H1 (cell line): ENCODE measurements around the gene CCL8. TPM values are rescaled to one million over a fixed set of nuclear protein-coding genes. Genes with fewer than 3 reads are reported as not detected.

ENCODE experiments used
- CTCF ChIA-PET: fragments of 300-600 bp; sonication (Branson Sonifier 250); formaldehyde crosslinking; loops from one replicate; lab custom pipeline; 2021; ENCODE audit not compliant: partially characterized antibody; lab: Charles Lee
- POLR2A ChIA-PET: fragments of 300-600 bp; sonication (Branson Sonifier 250); formaldehyde crosslinking; loops from one replicate; lab custom pipeline; 2021; ENCODE audit warnings: inconsistent platforms; ENCODE audit not compliant: partially characterized antibody; lab: Charles Lee
- DNase-seq, 2 experiments: peaks; one replicate each; pipeline versions ENCODE4 v3.0.0 to v3.0.0-alpha.2; 2010 to 2022; ENCODE audit warnings: low spot score in 2 of 2, low read depth in 1 of 2, mixed read lengths in 1 of 2
- FAIRE-seq: peaks from 2 replicates; lab custom pipeline; 2011; peaks lifted over from hg19 to GRCh38; lab: Jason Lieb, UNC
- H2AFZ ChIP-seq: 2 replicates; pipeline ENCODE4 v1.8.1; 2012; ENCODE audit warnings: low read length, inconsistent platforms
- H2AK5ac ChIP-seq: 2 replicates; pipeline ENCODE4 v1.6.1; 2013; ENCODE audit warnings: low read depth, low read length
- H2BK120ac ChIP-seq: replicated peaks from 2 replicates; pipeline ENCODE3; 2013; ENCODE audit warnings: low read depth, low read length, inconsistent platforms
- H2BK12ac ChIP-seq: 2 replicates; pipeline ENCODE4 v1.6.1; 2013; ENCODE audit warnings: low read depth, low read length
- H2BK15ac ChIP-seq: 2 replicates; pipeline ENCODE4 v1.6.1; 2013; ENCODE audit warnings: low read length
- H2BK20ac ChIP-seq: 2 replicates; pipeline ENCODE4 v1.6.1; 2013; ENCODE audit warnings: low read length
- H2BK5ac ChIP-seq: 2 replicates; pipeline ENCODE4 v1.6.1; 2013; ENCODE audit warnings: low read depth, low read length
- H3K14ac ChIP-seq: 2 replicates; pipeline ENCODE4 v1.6.1; 2013; ENCODE audit warnings: inconsistent platforms; ENCODE audit not compliant: insufficient read length
- H3K18ac ChIP-seq: 2 replicates; pipeline ENCODE4 v1.6.1; 2013; ENCODE audit warnings: low read length; ENCODE audit errors: extremely low read depth
- H3K23ac ChIP-seq: 2 replicates; pipeline ENCODE4 v1.6.1; 2013; ENCODE audit warnings: inconsistent platforms; ENCODE audit not compliant: insufficient read length
- H3K23me2 ChIP-seq: 2 replicates; pipeline ENCODE4 v1.6.1; 2013; ENCODE audit warnings: low read depth, low read length
- H3K27ac ChIP-seq: 2 replicates; pipeline ENCODE4 v1.6.1; 2011; ENCODE audit warnings: low read depth, low read length, inconsistent platforms
- H3K27me3 ChIP-seq, 4 experiments: replicated peaks in 1 of 4; 1 replicate in 1 of 4; 2 replicates in 3 of 4; pipeline versions ENCODE4 v1.6.1 to v1.8.1; 2011 to 2013; ENCODE audit warnings: low read length in 3 of 4, mild to moderate bottlenecking in 3 of 4, inconsistent platforms in 2 of 4, mixed read lengths in 2 of 4, moderate library complexity in 1 of 4; ENCODE audit not compliant: control insufficient read depth in 3 of 4, insufficient read depth in 3 of 4; ENCODE audit errors: extremely low read depth in 1 of 4
- H3K36me3 ChIP-seq, 4 experiments: 2 replicates each; pipeline versions ENCODE4 v1.6.1 to v1.8.1; 2011 to 2013; ENCODE audit warnings: mild to moderate bottlenecking in 4 of 4, low read length in 3 of 4, moderate library complexity in 2 of 4, control low read depth in 1 of 4, inconsistent platforms in 1 of 4; ENCODE audit not compliant: insufficient read depth in 4 of 4, control insufficient read depth in 2 of 4
- H3K4ac ChIP-seq: replicated peaks from 2 replicates; pipeline ENCODE3; 2013; ENCODE audit warnings: low read length, low read depth, mixed read lengths, inconsistent platforms; ENCODE audit not compliant: insufficient read length
- H3K4me1 ChIP-seq, 4 experiments: replicated peaks in 1 of 4; 1 replicate in 1 of 4; 2 replicates in 3 of 4; pipeline versions ENCODE4 v1.6.1 to v1.8.1; 2011 to 2013; ENCODE audit warnings: low read length in 3 of 4, inconsistent platforms in 2 of 4, mixed read lengths in 1 of 4; ENCODE audit not compliant: insufficient read depth in 4 of 4, control insufficient read depth in 3 of 4
- H3K4me2 ChIP-seq, 2 experiments: 2 replicates each; pipeline versions ENCODE4 v1.6.1 to v1.8.1; 2011 to 2013; ENCODE audit warnings: low read depth in 2 of 2, low read length in 2 of 2, control low read depth in 1 of 2, inconsistent platforms in 1 of 2, mild to moderate bottlenecking in 1 of 2; ENCODE audit not compliant: insufficient read depth in 1 of 2
- H3K4me3 ChIP-seq, 4 experiments: fragments of 200-600, 300-600 bp in 1 of 4; sonication (generic), shearing (Covaris generic), sonication (Bioruptor Twin) in 1 of 4; 2 replicates each; pipeline versions ENCODE4 v1.5.1 to v1.8.1; 2011 to 2016; ENCODE audit warnings: low read length in 4 of 4, low read depth in 3 of 4, control low read depth in 2 of 4, inconsistent platforms in 2 of 4, mild to moderate bottlenecking in 2 of 4, mixed read lengths in 1 of 4, moderate library complexity in 1 of 4; ENCODE audit not compliant: insufficient read depth in 2 of 4; ENCODE audit errors: extremely low read depth in 1 of 4
- H3K56ac ChIP-seq: replicated peaks from 2 replicates; pipeline ENCODE3; 2013; ENCODE audit warnings: low read depth, mild to moderate bottlenecking, mixed read lengths, low read length, inconsistent platforms; ENCODE audit not compliant: insufficient read length
- H3K79me1 ChIP-seq: 2 replicates; pipeline ENCODE4 v1.6.1; 2013; ENCODE audit warnings: low read depth, low read length, control low read depth
- H3K79me2 ChIP-seq, 2 experiments: 2 replicates each; pipeline versions ENCODE4 v1.6.1 to v1.8.1; 2012 to 2013; ENCODE audit warnings: low read length in 2 of 2, mild to moderate bottlenecking in 2 of 2, inconsistent platforms in 1 of 2; ENCODE audit not compliant: insufficient read depth in 2 of 2, control insufficient read depth in 1 of 2
- H3K9ac ChIP-seq, 4 experiments: replicated peaks in 1 of 4; 1 replicate in 1 of 4; 2 replicates in 3 of 4; pipeline versions ENCODE4 v1.6.1 to v1.8.1; 2011 to 2013; ENCODE audit warnings: low read depth in 3 of 4, low read length in 3 of 4, control low read depth in 2 of 4, mild to moderate bottlenecking in 2 of 4, moderate library complexity in 2 of 4, inconsistent platforms in 1 of 4; ENCODE audit errors: extremely low read depth in 1 of 4
- H3K9me3 ChIP-seq, 2 experiments: 2 replicates each; pipeline versions ENCODE4 v1.6.1 to v1.8.1; 2012 to 2013; ENCODE audit warnings: mild to moderate bottlenecking in 2 of 2, moderate library complexity in 2 of 2, control low read depth in 1 of 2, inconsistent platforms in 1 of 2, low read depth in 1 of 2, low read length in 1 of 2, mixed read lengths in 1 of 2; ENCODE audit not compliant: insufficient read depth in 2 of 2
- H4K20me1 ChIP-seq, 2 experiments: replicated peaks in 1 of 2; 2 replicates each; pipeline versions ENCODE3 to v1.8.1; 2011 to 2013; ENCODE audit warnings: inconsistent platforms in 2 of 2, low read length in 2 of 2, mild to moderate bottlenecking in 1 of 2; ENCODE audit not compliant: insufficient read depth in 2 of 2, control insufficient read depth in 1 of 2
- H4K5ac ChIP-seq: 2 replicates; pipeline ENCODE4 v1.6.1; 2013; ENCODE audit warnings: low read length, low read depth, mixed read lengths, inconsistent platforms; ENCODE audit not compliant: insufficient read length
- H4K8ac ChIP-seq: 2 replicates; pipeline ENCODE4 v1.8.0; 2013; ENCODE audit warnings: mild to moderate bottlenecking, moderate library complexity, low read length, inconsistent platforms; ENCODE audit not compliant: insufficient read depth; ENCODE audit errors: extremely low read depth
- H4K91ac ChIP-seq: replicated peaks from 2 replicates; pipeline ENCODE3; 2013; ENCODE audit warnings: low read length, mixed read lengths, inconsistent platforms; ENCODE audit not compliant: insufficient read length
- BRCA1 ChIP-seq: IDR thresholded peaks from 2 replicates; pipeline ENCODE4 v1.6.1; 2012; ENCODE audit warnings: low read depth, low read length, improper control_type of control experiment
- CBX5 ChIP-seq: fragments of 300-800, 300-1000 bp; sonication (generic); IDR thresholded peaks from 2 replicates; pipeline ENCODE4 v1.7.1; 2016; ENCODE audit warnings: antibody characterized with exemption, low read length, low read depth
- CHD2 ChIP-seq: IDR thresholded peaks from 2 replicates; pipeline ENCODE4 v1.6.1; 2012; ENCODE audit warnings: low read length, improper control_type of control experiment
- CTBP2 ChIP-seq: IDR thresholded peaks from 2 replicates; pipeline ENCODE4 v1.7.0; 2011; ENCODE audit warnings: borderline replicate concordance, mild to moderate bottlenecking, moderate library complexity, mixed read lengths, low read length; ENCODE audit not compliant: insufficient read depth, insufficient read length
- FOSL1 ChIP-seq: IDR thresholded peaks from 2 replicates; pipeline ENCODE4 v1.6.1; 2011; ENCODE audit warnings: mild to moderate bottlenecking, low read depth, low read length, moderate library complexity; ENCODE audit not compliant: insufficient read depth
- HDAC2 ChIP-seq, 2 experiments: fragments of 300-600 bp in 1 of 2; sonication (generic) in 1 of 2; IDR thresholded peaks; 2 replicates each; pipeline ENCODE4 v1.6.1; 2011 to 2012; ENCODE audit warnings: low read depth in 2 of 2, low read length in 2 of 2, mild to moderate bottlenecking in 2 of 2, moderate library complexity in 2 of 2, borderline replicate concordance in 1 of 2, inconsistent platforms in 1 of 2
- KDM4A ChIP-seq: IDR thresholded peaks from one replicate; pipeline ENCODE4 v1.7.1; 2012; ENCODE audit warnings: low read depth, mild to moderate bottlenecking, moderate library complexity, low read length, inconsistent platforms; ENCODE audit not compliant: severe bottlenecking
- MAFK ChIP-seq: IDR thresholded peaks from 2 replicates; pipeline ENCODE4 v1.6.1; 2012; ENCODE audit warnings: low read depth, mild to moderate bottlenecking, improper control_type of control experiment, low read length
- YY1 ChIP-seq: IDR thresholded peaks from 2 replicates; pipeline ENCODE4 v1.6.1; 2011; ENCODE audit warnings: low read depth, mild to moderate bottlenecking, low read length
- WGBS, 2 experiments: shearing (Covaris generic) in 1 of 2; methylation state at CpG; one replicate each; pipeline versions ENCODE4 v1.1.6 to v1.1.7; 2013 to 2015; ENCODE audit warnings: low lambda C conversion rate in 2 of 2, mixed read lengths in 2 of 2, inconsistent platforms in 1 of 2, low coverage in 1 of 2, missing lambda C conversion rate in 1 of 2; ENCODE audit not compliant: insufficient replicate concordance in 2 of 2, insufficient coverage in 1 of 2, insufficient read length in 1 of 2; ENCODE audit errors: extremely low coverage in 1 of 2, missing lambda C conversion rate in 1 of 2; 5-methylcytosine and 5-hydroxymethylcytosine counted together
- polyA plus RNA-seq, 7 experiments: library from polyadenylated mRNA; depleted of rRNA in 3 of 7; stranded (reverse) in 5 of 7; unstranded in 2 of 7; fragments of >200 nt in 5 of 7; fragments of 200-250 nt in 2 of 7; gene quantifications; 1 replicate in 5 of 7; 2 replicates in 1 of 7; 4 replicates in 1 of 7; pipeline versions ENCODE4 v1.2.1 to v1.2.3, GENCODE V29; 2011 to 2013; ENCODE audit warnings: missing spikeins in 2 of 7, mixed read lengths in 2 of 7
- total RNA-seq: library from RNA; stranded (reverse); fragmentation: NEBNext Ultra II Directional; extraction: Animal tissue kit (Norgen Biotek cat#: 25700); gene quantifications from 2 replicates; pipeline ENCODE4 v1.2.1, GENCODE V29; 2021

CCL8 gene
- total and polyA plus RNA-seq, 2 of the 8 experiments (the other 6 are each of a cell fraction or from before 2014, with no cell fraction given) = not detected

DNA sequence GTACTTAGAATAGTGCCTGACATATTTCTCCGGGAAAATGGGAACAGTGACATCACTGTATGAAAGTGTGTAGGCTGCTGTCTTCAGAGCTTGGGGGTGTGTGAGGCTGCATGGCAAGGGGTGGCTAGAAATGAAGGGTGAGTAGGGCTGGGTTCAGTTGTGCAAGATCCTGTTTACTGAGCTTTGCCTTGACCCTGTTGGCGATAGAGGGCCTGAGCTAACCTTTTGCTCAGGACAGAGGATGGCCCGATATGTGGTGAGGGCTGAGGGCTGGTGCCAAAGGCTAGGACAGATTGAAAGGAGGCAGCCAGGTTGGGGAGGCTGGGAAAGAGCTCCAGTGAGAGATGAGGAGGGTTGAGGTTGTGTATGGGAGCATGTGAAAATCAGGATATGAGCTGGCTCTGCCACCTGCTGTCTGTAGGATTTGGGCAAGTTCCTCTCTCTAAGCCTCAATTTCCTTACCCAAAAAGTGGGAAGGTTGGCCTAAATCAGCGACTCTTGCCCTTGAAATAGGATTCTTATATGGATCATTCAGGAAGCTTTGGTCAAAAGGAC, 49.8 kb downstream of the CCL8 start:
- Histone ChIP-seq H2BK12ac (no peak overlapping the region), H3K4me2 (no peak overlapping the region), H3K4me1 (no peaks in the 10 kb centered on the region), H3K36me3 (no peaks in the 10 kb centered on the region), H3K27ac (no peak overlapping the region), H4K91ac (no peak overlapping the region), H3K27me3 (no peaks in the 10 kb centered on the region), H3K56ac (no peak overlapping the region), H4K8ac (no peak overlapping the region), H3K79me2 (no peaks in the 10 kb centered on the region), H3K14ac (no peak overlapping the region), H2BK20ac (no peak overlapping the region), H3K18ac (no peak overlapping the region), H3K9ac (no peak overlapping the region), H3K23ac (no peak overlapping the region), H3K4ac (no peak overlapping the region), H3K9me3 (no peaks in the 10 kb centered on the region), H3K79me1 (no peaks in the 10 kb centered on the region), H3K23me2 (no peaks in the 10 kb centered on the region), H3K4me3 (no peak overlapping the region), H2BK15ac (no peak overlapping the region), H2AK5ac (no peak overlapping the region), H2BK120ac (no peak overlapping the region), H4K5ac (no peak overlapping the region), H2BK5ac (no peak overlapping the region), H2AFZ (no peak overlapping the region), H4K20me1 (no peaks in the 10 kb centered on the region)
- WGBS, 2 experiments = 70% methylated on average over 4 of the region's 4 CpGs; no CpG with 5 or more reads in 1 of the 2 experiments
- TF ChIP-seq HDAC2 (IDR thresholded peaks at IDR 0.05; ENCODE audit: borderline replicate concordance in 1 of 2, low read depth in 2 of 2, low read length in 2 of 2) = no peak
- TF ChIP-seq MAFK = no peak
- no peak for TF ChIP-seq FOSL1
- no peak for TF ChIP-seq BRCA1
- no peak for TF ChIP-seq YY1
- TF ChIP-seq CTBP2 = no peak
- no peak for TF ChIP-seq KDM4A
- no peak for TF ChIP-seq CBX5
- TF ChIP-seq CHD2 = no peak
- CTCF ChIA-PET = interaction anchor here (1.0 to 2.8 kb wide), 7 partner anchors 8 to 198 kb away, joined by 3 to 15 read pairs (median 4); partner anchors contain the start of gene CCL13
- FAIRE-seq (no peak), DNase-seq (peak in 1 of 2 experiments; percentile 14)
- POLR2A ChIA-PET = interaction anchor here (1.2 kb wide), 1 partner anchor 212 kb away, joined by 5 read pairs; no protein-coding TSS in a partner anchor
